Measurements from ENCODE around the gene TNFSF15. TPM values are rescaled to one million over a fixed set of nuclear protein-coding genes. Genes with fewer than 3 reads are reported as not detected.

The TNFSF15 gene
- total RNA-seq, 1 donor from 2014 or later: 5.2 TPM

DNA sequence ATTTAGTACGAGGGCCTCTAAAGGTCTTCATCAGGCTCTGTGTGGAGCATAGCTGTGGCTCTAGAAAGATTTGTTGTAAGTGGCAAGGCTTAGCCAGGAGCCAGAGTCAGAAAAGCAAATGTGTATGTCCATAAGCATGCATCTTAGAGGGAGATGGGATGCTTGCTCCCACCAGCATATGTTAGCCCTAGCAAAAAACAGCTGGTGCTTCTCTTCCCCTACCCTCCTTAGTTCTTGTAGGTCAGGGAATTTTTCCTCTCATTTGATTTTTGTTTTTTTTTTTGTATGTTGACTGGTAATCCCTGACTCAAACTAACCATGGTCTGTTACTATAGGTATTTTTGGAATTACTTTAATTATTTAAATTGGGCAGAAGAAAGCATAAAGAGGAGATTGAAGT, 7.7 kb downstream of the TNFSF15 start:
- Histone ChIP-seq H3K4me3 (no peak overlapping the region), H3K27ac (no peak overlapping the region), H3K9me3 (no peaks in the 10 kb centered on the region), H3K4me1 (no peaks in the 10 kb centered on the region), H3K36me3 (no peaks in the 10 kb centered on the region), H3K27me3 (ENCODE audit: low read depth) (no peaks in the 10 kb centered on the region)
- intact Hi-C loops (cut with DNase I): no loop called here
- DNase-seq (no peak), ATAC-seq (no peak)
- no peak for TF ChIP-seq CTCF (IDR thresholded peaks at IDR 0.05)

DNA sequence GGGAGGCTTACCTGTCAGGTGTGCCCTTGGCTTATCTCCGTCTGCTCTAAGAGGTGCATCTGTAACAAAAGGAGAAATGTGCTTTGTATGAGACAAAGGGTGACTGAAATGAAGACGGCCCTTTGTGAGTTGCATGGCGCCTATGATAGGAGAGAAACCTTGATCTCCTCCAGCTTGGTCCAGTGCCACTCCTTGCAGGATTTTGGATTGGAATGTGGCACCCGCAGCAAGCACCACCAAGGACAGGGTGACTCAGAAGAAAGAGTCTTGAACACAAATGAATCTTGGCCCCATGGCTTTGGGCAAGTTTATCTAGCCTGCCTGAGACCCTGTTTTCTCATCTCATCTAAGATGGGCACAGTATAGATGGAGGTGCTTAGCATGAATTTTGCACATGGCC, 13.4 kb downstream of the TNFSF15 start:
- no peaks in the 10 kb centered on the region for H3K27me3 ChIP-seq (ENCODE audit: low read depth)
- ATAC-seq (no peak), DNase-seq (no peak)
- no peaks in the 10 kb centered on the region for H3K9me3 ChIP-seq
- H3K4me1 ChIP-seq: no peaks in the 10 kb centered on the region
- H3K36me3 ChIP-seq: no peaks in the 10 kb centered on the region
- no peak overlapping the region for H3K27ac ChIP-seq
- TF ChIP-seq CTCF (IDR thresholded peaks at IDR 0.05): no peak
- intact Hi-C loops (cut with DNase I): no loop called here
- H3K4me3 ChIP-seq: no peak overlapping the region

- H3K4me1 ChIP-seq: no peaks in the 10 kb centered on the region
- no peaks in the 10 kb centered on the region for H3K36me3 ChIP-seq
- ATAC-seq (no peak), DNase-seq (no peak)
- no peak for TF ChIP-seq CTCF (IDR thresholded peaks at IDR 0.05)
- H3K4me3 ChIP-seq: no peak overlapping the region
- intact Hi-C loops (cut with DNase I): no loop called here
- H3K27me3 ChIP-seq (ENCODE audit: low read depth): no peaks in the 10 kb centered on the region
- H3K27ac ChIP-seq: no peak overlapping the region
- H3K9me3 ChIP-seq: no peaks in the 10 kb centered on the region
Observed at GRCh38 chr9:114791736-114792135, 14.1 kb downstream of the TNFSF15 start.

DNA sequence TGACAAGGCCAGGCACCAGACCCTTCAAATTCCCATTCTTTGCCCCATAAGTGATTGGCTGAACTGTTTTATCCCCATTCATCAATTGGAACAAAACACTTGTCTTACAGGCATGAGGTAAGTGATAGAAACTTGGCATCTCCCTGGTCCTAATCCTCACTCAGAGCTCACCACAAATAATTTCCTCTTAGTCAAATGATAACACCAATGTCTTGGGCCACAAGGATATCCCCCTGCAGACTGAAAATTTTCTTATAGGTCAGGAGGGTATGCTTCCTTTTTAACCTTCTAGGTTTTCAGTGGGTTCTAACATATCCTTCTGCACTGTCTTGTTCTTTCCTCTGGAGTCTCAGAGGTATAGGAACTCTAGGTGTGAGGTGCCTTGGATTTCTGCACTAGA, 14.5 kb downstream of the TNFSF15 start:
- Histone ChIP-seq H3K27me3 (ENCODE audit: low read depth) (no peaks in the 10 kb centered on the region), H3K9me3 (no peaks in the 10 kb centered on the region), H3K4me1 (no peaks in the 10 kb centered on the region), H3K27ac (no peak overlapping the region), H3K4me3 (no peak overlapping the region), H3K36me3 (no peaks in the 10 kb centered on the region)
- intact Hi-C loops (cut with DNase I): no loop called here
- ATAC-seq (no peak), DNase-seq (no peak)
- no peak for TF ChIP-seq CTCF (IDR thresholded peaks at IDR 0.05)

DNA sequence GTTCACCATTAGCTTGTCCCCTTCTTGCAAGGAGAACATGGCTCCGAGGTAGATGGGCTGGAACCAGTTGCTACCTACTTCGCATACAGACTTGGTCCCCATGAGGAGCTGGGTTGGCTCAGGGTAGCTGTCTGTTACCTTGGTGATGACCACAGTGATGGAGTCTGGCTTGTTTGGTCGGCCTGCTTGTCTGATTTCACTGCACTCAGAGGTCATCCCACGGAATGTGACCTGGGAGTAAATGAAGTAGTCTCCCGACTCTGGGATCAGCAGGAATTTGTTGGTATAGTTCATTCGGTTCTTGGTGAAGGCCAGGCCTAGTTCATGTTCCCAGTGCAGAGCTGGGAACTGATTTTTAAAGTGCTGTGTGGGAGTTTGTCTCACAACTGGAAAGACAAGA, 15.3 kb downstream of the TNFSF15 start:
- Histone ChIP-seq H3K4me3 (no peak overlapping the region), H3K27ac (no peak overlapping the region), H3K36me3 (no peaks in the 10 kb centered on the region), H3K27me3 (ENCODE audit: low read depth) (no peaks in the 10 kb centered on the region), H3K9me3 (no peaks in the 10 kb centered on the region), H3K4me1 (no peaks in the 10 kb centered on the region)
- ATAC-seq (no peak), DNase-seq (no peak)
- TF ChIP-seq CTCF (IDR thresholded peaks at IDR 0.05): no peak
- intact Hi-C loops (cut with DNase I): no loop called here

DNA sequence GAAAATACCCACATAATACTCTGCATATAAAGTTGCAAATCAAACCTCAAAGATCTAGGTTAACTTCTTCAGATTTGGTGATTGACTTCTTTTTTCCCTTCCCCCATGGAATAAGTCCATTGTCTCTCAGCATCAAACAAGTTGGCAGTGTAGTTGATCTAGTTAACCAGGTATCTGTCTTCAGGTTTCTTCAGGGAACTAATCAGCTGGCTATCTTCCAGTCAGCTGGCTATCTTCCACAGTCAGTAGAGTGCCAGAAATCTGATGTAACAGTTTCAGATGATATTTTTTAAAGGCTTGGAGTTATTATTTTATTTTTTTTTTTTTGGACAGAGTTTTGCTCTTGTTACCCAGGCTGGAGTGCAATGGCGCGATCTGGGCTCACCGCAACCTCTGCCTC, 16.8 kb downstream of the TNFSF15 start:
- ATAC-seq (no peak), DNase-seq (no peak)
- no peak overlapping the region for H3K27ac ChIP-seq
- H3K4me3 ChIP-seq: no peak overlapping the region
- no peaks in the 10 kb centered on the region for H3K36me3 ChIP-seq
- H3K27me3 ChIP-seq (ENCODE audit: low read depth): no peaks in the 10 kb centered on the region
- H3K9me3 ChIP-seq: no peaks in the 10 kb centered on the region
- intact Hi-C loops (cut with DNase I): no loop called here
- H3K4me1 ChIP-seq: no peaks in the 10 kb centered on the region
- TF ChIP-seq CTCF (IDR thresholded peaks at IDR 0.05): no peak
